NCI-H69 (cell line): ENCODE results near the gene CHD9NB.

Experiments used
- DNase-seq: peaks from one replicate; lab custom pipeline; 2025; lab: John Stamatoyannopoulos, UW

The CHD9NB gene

DNA sequence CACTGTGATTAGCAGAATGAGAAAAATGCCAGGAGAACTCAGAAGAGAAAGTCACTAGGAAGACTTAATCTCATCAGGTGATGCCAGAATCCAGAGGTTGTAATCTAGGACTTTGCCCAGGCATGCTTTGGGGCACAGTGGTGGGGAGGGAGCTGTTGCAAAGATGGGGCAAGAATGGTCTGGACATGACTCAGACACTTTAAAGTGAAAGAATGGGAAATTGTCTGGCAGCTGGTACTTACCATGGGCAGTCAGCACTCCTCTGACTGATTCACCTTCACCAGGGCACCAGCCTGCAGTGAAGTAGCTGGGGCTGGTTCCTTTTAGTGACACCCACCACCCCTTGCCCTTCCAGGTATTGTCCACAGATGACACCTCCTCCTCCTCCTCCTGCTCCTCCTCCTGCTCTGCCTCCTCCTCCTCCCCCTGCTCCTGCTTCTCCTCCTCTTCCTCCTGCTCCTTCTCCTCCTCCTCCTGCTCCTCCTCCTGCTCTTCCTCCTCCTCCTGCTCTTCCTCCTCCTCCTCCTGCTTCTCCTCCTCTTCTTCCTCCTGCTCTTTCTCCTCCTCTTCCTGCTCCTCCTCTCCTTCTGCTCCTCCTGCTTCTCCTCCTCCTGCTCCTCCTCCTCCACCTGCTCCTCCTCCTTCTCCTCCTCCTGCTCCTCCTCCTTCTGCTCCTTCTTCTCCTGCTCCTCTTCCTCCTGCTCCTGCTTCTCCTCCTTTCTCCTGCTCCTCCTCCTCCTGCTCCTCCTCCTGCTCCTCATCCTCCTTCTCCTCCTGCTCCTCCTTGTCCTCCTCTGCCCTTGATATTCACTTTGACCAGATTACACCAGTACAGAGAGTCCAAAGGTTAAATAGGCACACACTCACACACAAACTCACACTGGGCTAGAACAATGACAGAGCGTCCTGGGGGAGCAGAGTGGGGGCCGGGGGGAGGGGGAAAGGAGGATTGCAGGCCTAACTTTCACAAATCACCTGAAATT lies at the start of gene CHD9NB:
TSS of gene CHD9NB (minus strand) at position 379 of the 983 bp plus-strand sequence. CDS start 8,739 bp downstream, outside the sequence.
- peak; percentile 47 for DNase-seq

DNA sequence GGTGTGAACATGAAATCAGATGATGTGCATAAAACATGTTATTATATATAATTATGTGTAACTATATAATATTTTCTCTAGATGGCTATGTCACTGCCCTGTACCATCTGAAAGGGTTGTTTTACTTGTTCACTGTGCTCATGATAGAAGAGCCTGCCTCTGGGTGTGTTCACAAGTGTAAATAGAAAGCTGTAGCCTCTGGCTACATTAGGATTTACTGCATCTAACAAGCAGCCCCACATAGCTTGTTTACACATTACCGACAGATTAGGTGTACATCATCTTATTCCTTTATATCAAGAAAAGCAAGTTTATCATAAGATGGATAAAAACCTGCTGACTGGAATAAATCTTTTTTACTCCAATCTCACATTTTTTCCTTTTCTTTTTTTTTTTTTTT lies 48.2 kb upstream of the CHD9NB start:
- peak; percentile 73 for DNase-seq

DNA sequence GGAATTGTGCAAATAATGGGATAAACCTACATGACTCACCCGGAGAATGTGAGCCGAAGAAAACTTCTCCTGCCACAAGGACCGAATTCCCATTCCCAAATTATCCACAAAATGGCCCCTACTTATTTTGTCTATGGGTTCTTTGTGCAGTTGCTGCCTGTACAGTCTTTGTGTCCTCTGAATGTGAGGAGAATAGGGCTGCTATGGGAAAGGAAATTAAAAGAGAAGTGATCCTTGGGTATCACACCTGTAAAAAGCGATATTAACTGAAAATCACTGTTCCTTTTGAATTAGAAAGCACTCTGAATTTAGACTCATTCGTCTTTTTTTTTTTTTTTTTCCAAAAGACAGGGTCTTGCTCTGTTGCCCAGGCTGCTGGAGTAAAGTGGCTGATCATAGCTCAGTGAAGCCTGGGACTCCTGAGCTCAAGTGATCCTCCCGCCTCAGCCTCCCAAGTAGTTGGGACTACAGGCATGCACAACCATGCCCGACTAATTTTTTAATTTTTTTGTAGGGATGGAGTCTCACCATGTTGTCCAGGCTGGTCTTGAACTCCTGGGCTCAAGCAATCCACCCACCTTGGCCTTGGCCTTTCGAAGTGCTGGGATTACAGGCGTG lies 47.5 kb upstream of the CHD9NB start:
- DNase-seq = peak; percentile 37

DNA sequence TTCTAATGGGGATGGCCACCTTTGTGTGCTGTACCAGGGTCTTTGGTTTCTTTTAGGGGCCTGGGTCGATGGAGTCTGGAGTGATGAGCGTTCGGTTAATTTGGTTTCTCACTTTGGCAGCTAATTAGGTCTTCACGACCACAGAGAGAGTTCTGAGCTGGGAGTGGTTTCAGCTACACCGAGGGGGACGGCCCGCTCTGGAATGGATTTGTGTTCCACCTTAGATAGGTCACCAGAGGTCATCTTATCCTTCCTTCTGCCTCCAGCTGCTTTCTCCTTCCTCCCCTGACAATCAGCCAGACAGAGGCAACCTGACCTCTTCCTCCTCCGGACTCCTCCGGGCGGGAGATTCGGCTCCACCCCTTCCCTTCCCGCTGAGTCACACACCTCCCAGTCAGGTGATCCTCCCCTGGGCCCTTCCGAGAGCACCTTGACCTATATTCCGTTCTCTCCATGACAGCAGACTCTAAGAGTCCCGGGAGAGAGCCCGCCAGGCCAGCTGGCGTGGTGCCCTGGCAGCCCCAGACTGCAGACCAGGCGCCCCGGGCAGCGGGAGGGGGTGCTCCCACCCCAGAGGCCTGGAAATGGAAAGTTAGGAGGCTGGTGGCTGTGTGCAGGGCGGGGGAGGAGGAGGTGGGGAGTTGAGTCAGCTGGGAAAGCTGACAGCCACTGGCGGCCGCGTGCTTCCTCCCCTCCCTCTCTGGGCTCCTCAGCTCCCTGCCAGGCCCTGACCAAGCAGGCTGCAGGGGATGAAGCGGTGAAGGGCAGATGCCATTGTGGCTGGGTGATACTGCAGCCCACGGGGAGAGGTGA lies 46.8 kb upstream of the CHD9NB start:
- peak; percentile 97 for DNase-seq

DNA sequence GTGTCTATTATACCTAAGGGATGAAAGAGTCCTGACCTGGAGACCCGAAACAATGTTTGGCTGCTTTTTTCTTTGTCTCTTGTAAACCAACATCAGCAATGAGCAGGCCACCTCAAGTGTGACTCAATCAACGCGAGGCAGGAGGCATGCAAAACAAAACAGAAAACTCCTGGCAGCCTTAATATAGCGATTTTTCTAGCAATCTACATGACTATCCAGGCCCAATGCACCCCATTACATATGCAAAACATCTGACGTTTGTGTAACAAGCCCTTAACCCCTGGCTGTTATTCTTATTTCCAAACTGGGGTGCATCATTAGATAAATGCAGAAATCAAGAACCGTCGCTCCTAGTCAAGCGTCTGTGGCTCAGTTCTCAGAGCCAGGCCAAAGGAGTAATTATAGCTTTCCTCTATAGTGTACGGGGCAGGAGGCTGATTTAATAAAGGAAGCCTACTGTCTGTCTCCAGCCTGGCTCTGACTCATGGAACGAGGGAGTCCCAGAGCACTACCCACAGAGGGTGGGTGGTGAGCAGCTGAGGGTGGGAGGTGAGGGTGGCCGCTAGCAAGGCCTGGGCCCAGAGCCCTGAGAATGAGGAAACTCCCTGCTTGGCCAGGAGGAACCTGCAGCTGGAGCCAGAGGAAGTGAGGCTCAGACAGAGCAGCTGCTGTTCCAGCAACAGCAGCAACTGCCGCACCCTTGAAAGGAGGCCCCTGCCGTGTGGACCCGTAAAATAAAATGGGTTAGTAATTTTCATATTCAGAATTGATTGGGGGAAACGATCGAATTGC lies 46.0 kb upstream of the CHD9NB start:
- DNase-seq = peak; percentile 90

DNA sequence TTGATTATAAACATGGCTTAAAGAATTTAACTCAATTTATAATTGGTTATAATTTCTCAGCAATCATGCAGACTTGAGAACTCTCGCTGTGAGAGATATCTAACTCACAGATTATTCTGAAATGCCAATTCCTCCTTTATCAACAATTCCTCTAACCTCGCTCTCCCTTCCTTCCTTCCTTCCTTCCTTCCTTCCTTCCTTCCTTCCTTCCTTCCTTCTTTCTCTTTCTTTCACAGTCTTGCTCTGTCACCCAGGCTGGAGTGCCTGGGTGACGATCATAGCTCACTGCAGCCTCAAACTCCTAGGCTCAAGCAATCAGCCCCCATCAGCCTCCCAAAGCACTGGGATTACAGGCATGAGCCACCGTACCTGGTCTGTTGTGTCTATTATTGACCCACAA lies 44.5 kb upstream of the CHD9NB start:
- no peak for DNase-seq

DNA sequence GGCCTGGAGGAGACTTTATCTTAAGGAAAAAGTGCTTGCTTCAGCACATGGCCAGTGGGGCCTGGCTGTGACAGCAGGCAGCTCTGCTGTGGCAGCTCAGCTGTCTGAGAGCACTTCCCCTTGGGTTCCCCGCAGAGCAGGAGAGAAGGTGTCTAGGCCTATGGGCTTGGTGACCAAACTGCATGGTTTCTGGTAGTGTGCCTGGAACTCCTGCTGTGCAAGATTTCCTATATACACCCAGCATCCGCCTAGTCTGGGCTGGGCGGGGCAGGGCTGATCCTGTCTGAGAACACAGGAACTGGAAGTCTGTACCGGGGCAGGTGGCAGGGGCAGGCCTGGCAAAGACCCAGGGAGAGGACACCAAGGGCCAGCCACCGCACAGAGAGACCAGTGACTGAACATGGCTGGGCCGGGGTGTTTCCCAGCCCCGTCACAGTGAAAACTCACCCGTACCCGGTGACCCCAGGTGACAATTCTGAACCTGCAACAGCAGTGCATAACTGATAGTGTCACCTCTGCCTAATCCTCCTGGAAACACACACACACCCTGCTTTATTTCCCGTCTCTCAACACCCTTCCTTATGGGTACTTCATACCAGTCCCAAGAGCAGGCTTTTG lies 41.4 kb upstream of the CHD9NB start:
- DNase-seq = peak; percentile 95

DNA sequence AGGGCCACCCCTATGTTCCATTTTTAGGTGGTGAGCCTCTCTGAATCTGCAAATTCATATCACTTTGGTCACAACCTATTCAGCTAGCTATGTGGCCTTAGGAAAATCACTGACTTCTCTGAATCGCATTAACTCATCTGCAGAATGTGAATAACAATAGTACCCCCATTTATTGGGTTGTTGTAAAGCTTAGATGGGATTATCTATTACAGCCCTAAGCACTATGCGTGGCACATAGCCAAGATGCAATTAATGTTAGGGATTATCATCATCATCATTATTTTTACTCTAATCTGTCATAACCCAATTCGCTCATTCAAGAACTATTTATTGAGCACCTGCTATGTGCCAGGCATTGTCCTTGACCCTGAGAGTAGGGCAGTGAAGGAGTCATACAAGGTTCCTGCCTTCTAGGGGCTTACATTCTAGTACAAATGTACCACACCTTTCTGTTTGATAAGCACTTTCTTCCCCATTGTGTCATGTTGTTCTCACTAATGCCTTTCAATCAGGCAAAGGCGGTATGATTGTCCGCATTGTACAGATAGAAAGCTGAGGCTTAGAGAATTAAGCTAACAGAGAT lies 40.6 kb upstream of the CHD9NB start:
- peak; percentile 5 for DNase-seq

DNA sequence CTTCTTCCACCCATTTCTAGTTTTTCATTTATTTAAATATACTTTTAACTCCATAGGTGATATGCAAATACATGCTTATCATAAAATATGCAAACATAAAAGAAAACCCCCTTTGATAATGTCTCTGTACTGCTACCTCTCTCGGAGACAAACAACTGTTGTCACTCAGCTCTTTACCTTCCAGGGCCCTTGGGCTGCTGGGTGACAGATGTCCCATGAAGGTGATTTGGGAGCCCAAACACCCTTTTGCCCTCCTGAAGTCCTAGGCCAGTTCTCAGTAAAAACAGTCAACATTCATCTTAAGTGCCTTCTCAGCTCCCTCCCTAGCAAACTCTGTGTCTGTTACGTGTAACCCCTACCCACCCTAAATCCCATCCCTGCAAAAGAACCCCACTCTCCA lies 39.6 kb upstream of the CHD9NB start:
- DNase-seq = peak; percentile 24

DNA sequence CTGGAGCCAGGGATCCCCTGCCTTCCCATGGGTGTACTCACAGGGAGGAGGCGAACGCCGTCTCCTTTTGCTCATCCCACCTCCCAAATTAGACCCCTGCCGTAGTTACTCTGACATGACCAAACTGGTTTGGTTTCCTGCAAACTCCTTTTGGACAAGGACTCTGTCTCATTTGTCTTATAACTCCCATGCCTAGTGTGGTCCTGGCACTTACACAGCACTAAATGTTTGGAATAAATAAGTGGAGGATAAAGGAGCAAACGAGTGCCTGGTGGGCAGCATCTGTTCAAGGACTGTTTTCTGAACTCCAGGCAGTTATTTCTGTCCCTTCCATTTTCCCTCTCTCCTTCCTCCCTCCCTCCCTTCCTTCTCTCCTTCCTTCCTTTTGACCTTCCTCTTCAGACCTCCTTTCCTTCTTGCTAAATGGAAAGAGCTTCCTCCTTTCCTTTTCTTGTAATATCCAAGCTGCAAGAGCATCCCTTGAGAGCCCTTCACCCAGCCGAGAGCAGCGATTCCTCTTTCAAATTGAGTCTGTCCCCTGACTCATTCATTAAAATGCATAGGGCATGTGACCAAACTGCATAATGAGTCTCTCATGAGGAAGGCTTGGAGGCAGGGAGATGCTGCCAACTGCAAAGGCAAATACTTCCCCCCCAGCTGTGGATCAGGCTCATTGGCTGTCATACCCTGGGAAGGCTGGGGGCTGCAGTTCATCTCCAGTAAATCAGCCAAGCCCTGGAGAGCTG lies 38.9 kb upstream of the CHD9NB start:
- peak; percentile 94 for DNase-seq

DNA sequence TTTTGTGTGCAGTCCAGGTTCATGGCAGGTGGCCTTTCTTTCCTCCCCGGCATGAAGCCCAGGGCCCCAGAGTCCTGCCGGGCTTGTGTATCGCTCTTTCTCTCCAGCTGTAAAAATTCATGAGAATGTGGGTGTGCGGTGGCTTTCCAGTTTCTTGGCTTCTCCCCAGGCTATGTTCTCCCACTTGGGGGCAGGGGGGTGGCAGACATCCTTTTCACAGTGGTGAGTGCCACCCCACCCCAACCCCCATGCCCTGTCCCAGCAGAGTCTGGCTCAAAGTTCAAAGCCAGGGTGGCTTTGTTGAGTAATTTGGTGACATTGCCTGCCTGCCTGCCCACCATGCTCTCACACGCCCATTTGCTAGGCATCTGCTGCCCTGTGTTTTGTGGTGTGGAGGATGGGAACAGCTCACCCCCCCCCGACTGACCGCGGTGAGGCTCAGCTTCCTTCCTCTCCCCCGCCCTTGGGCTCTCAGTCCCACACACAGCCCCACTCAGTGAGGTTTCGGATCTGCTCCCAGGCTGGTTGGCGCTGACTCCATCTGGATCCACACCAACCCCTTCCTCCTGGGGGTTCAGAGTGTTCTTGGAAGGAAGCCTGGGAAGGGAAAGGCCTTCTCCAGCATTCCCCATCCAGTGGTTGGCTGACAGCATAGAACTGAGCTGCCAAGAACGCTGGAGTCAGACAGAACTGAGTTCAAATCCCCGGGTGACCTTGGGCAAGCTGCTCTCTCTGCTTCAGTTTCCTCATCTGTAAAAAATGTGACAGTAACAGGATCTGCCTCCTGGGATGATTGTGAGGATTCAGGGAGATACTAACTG lies 38.1 kb upstream of the CHD9NB start:
- peak; percentile 82 for DNase-seq

DNA sequence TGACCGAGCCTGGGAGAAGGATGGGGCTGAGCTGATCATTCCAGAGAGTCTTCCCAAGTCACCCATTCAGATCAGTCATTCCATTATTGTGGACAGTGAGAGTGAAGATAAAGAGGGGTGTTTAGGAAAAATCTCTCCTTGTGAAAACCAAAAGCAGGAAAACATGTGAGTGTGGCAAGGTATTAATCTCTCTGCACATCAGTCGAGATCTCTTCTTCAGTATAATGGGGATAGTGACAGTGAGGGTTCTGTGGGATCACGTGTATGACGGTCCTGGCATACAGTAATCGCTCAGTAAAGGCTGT lies 37.5 kb upstream of the CHD9NB start:
- DNase-seq = no peak

DNA sequence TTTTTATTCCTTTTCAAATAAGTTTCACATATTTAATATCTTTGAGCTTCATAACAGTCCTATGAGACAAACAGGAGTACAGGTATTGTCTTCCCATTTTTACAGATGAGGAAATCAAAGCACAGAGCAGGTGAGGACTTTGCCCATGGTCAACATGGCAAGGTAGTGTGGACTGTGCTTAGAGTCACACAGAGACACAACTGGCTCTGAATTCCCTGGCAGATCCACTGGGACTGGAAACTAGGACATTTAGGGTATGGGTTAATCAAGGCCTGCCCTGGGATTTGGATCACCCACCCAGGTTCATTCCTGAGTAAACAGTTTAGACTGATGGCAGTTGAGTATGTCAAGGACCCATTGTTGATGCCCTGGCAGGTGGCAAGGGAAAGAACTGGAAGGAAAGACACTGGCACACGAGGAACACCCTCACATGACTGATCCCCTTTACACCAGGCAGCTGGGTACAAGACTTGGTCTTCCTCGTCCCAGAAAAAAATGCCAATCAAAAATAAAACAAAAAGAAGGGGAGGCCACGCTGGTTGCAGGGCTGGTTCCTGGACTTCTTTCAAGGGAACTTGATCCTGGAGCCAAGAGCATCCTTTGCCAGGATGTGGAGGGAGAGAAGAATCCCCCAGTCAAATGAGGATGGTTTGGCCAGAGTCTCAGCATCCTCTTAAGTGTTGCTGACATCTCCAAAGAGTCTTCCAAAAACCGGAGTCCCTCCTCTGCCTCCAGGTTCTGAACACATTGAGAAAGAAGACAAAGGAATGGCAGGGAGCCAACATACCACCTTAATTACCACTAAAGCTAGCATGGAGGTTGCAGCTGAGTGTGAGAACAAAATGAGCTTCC lies 37.0 kb upstream of the CHD9NB start:
- peak; percentile 85 for DNase-seq

DNA sequence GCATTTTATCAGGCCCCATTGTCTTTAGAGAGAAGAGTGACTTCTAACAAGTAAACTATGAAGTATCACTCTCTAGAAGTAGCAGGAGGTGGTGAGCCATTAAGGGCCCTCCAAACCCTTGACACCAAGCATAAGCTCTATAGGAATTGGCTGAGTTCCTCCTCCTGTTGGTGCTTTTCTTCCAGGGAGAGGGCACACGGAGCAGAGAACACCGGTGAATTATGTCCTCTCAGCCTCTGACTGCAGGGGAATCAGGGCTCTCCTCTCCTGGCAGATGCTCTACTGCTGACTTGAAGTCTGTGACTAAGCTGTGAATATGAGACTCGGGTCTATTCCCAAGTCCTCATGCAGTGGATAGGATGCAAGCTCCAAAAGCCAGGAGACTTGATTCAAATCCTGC lies 34.4 kb upstream of the CHD9NB start:
- peak; percentile 23 for DNase-seq

DNA sequence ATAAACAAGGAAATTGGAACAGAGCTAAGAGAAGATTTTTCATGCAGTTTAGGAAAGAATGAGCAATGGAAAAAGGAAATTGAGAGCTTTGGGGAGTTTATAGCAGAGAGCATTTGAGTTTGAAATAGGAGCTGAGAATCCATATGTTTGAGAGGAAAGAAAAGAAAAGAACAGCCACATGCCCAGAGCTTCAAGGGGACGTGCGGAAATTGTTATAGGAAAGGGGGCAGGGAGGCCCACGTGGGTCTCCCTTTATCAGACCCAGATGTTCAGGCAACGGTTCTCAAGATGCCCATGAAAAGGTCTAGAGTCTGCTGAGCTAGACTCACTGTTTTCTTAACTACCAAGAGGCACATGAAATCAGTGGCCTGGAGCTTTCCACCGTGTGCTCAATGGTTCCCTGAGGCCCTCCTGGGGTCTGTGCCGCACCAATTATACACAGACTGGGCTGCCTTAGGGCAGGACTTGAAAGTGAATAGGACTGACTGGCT lies 33.3 kb upstream of the CHD9NB start:
- peak; percentile 90 for DNase-seq

DNA sequence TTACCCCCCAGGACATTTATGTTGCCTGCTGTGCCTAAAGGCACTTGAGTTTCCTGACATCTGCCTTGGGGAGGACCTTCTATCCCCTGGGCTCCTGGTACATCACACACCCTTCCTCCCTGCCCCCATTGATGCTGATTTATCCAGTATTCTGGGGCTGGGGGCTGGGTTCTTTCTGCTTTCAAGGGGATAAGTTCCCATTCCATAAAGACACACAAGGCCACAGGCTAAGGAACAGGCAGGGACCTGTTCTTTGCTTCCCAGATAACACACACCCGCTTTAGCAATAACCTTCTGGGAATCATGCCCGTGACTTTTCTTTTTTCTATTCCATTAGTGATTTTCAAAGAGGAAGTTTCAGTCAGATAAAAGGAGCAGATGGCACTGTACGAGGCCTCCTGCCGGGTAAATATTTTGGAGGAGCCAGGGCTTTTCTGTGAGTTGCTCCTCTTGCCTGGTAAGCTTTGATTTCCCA lies 32.7 kb upstream of the CHD9NB start:
- peak; percentile 93 for DNase-seq

DNA sequence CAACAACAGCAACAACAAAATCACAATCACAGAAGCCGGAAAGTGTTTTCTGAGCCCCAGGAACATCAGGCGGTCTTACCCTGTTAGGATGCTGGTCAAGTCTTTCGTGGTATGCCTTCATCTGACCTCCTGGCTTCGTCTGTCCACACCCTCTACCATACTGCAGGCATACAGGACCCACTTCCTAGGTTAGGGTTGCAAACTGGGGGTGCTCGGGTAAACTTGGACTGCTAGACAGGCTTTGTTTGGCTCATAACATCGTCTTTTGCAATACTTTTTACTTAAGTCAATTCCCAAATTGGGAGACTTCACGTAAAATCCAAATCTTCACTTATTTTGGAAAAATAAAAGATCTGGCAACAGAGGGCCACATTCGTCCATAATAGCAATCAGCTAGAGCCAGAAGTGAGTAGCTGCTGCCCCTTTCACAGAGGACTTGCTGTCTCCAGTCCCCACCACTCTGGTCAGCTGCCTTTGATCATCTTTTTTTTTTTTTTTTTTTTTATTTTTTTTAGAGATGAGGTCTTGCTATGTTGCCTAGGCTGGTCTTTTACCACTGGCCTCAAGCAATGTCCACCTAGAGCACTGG lies 32.1 kb upstream of the CHD9NB start:
- DNase-seq = no peak

DNA sequence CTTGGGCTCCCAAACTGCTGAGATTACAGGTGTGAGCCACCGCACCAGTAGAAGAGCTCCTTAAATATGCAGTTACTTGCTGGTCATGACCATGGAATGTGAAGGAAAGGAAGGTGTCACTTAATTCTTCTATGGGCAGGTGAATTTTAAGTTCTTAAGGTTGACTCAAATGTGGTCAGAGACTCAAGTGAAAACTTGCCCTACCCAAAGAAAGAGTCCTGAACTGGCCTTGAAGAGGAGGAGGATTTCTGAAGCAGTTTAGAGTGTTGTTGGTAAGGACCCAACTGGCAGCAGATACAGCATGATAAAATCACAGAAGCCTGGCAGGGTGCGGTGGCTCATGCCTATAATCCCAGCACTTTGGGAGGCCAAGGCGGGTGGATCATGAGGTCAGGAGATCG lies 31.4 kb upstream of the CHD9NB start:
- DNase-seq = no peak
